ENCODE data around the gene GNB1L. TPM values are rescaled to one million over a fixed set of nuclear protein-coding genes. Genes with fewer than 3 reads are reported as not detected.

Gene GNB1L
- total and polyA plus RNA-seq, 7 donors: 2.5 to 15.0 (median 5.3) TPM

GRCh38 chr22:19760058-19760950 lies 94.4 kb downstream of the GNB1L start, which contains the start of gene TBX1:
TBX1 (plus strand) TSS chr22:19760778; CDS start chr22:19760844, 66 bp downstream.
- no peak for TF ChIP-seq EP300 (IDR thresholded peaks at IDR 0.05)
- no peak for TF ChIP-seq CTCF (IDR thresholded peaks at IDR 0.05)
- no peak for TF ChIP-seq POLR2A (IDR thresholded peaks at IDR 0.05)
- TF ChIP-seq POLR2AphosphoS5 (IDR thresholded peaks at IDR 0.05): no peak
- 3% methylated on average over 68 to 69 of the region's 79 CpGs for WGBS, 2 donors
- DNase-seq: no peak
- Histone ChIP-seq H3K4me1 (peaks cover 0 to 44% (median 37%) of the 10 kb centered on the region in 4 donors), H3K27ac (no peak within 1 kb of the TSS), H3K36me3 (no peaks in the 10 kb centered on the region), H3K27me3 (peaks cover 45 to 94% (median 91%) of the 10 kb centered on the region in 3 donors), H3K9me3 (no peaks in the 10 kb centered on the region), H3K4me3 (peak within 1 kb of the TSS in 1 of 4 donors; percentile 28)
- intact Hi-C loops (cut with DNase I): no loop called here

- no peak overlapping the region for H3K4me3 ChIP-seq
- DNase-seq: no peak
- no peaks in the 10 kb centered on the region for H3K36me3 ChIP-seq
- intact Hi-C loops (cut with DNase I): no loop called here
- whole genome bisulfite sequencing, 2 donors: 4 to 5% methylated on average over 43 of the region's 43 CpGs
- peaks cover 0 to 51% (median 42%) of the 10 kb centered on the region in 4 donors for H3K4me1 ChIP-seq
- H3K9me3 ChIP-seq: no peaks in the 10 kb centered on the region
- H3K27me3 ChIP-seq: peaks cover 52 to 94% (median 91%) of the 10 kb centered on the region in 3 donors
- TF ChIP-seq POLR2A (IDR thresholded peaks at IDR 0.05) (no peak), CTCF (IDR thresholded peaks at IDR 0.05) (no peak), POLR2AphosphoS5 (IDR thresholded peaks at IDR 0.05) (no peak), EP300 (IDR thresholded peaks at IDR 0.05) (no peak)
- H3K27ac ChIP-seq: no peak overlapping the region
Measured at GRCh38 chr22:19759427-19760057, 95.1 kb downstream of the GNB1L start.

GRCh38 chr22:19758896-19759426 lies 95.7 kb downstream of the GNB1L start:
- intact Hi-C loops (cut with DNase I): no loop called here
- Histone ChIP-seq H3K4me3 (no peak overlapping the region), H3K27me3 (peaks cover 52 to 94% (median 91%) of the 10 kb centered on the region in 3 donors)

More at GRCh38 chr22:19758896-19759426, 95.7 kb downstream of the GNB1L start:
- H3K4me1 ChIP-seq: peaks cover 0 to 51% (median 42%) of the 10 kb centered on the region in 4 donors
- no peak for TF ChIP-seq POLR2AphosphoS5 (IDR thresholded peaks at IDR 0.05)
- no peak for TF ChIP-seq CTCF (IDR thresholded peaks at IDR 0.05)
- TF ChIP-seq POLR2A (IDR thresholded peaks at IDR 0.05): no peak
- TF ChIP-seq EP300 (IDR thresholded peaks at IDR 0.05): no peak
- no peaks in the 10 kb centered on the region for H3K9me3 ChIP-seq
- no peaks in the 10 kb centered on the region for H3K36me3 ChIP-seq
- no peak overlapping the region for H3K27ac ChIP-seq
- 4 to 9% methylated on average over 21 of the region's 21 CpGs for WGBS, 2 donors
- DNase-seq: no peak
